IPS DF 4.7 (cell line): ENCODE results near the gene MAPT.
"Not testable (repeated sequence)": the region's sequence is repeated elsewhere in the genome, so short reads cannot be mapped to it uniquely, and the experiment has no call there.

Experiments
- DNase-seq: peaks from one replicate; pipeline ENCODE4 v3.0.0-alpha.2; 2013; ENCODE audit warnings: low spot score; ENCODE audit errors: extremely low read depth

The MAPT gene

DNA sequence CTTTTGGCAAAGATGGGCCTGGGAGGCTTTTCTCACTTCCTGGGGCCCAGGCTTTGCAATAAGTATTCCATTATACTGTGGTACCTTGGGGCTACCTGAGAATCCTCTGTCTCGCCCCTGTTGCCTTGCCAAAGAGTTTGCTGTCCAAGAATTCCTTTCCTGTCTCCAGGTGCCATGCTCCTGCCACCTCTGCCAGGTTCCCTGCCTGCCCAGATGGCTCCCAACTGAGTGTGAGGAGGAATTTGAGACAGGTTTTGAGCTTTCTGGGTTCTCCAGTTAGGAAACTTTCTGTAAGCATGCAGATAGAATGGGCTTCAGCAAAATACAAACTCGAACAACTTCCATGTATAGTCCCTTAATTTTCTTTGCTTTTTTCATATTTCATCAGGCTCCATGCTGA, 5.8 kb downstream of the MAPT start:
- DNase-seq = no peak

DNA sequence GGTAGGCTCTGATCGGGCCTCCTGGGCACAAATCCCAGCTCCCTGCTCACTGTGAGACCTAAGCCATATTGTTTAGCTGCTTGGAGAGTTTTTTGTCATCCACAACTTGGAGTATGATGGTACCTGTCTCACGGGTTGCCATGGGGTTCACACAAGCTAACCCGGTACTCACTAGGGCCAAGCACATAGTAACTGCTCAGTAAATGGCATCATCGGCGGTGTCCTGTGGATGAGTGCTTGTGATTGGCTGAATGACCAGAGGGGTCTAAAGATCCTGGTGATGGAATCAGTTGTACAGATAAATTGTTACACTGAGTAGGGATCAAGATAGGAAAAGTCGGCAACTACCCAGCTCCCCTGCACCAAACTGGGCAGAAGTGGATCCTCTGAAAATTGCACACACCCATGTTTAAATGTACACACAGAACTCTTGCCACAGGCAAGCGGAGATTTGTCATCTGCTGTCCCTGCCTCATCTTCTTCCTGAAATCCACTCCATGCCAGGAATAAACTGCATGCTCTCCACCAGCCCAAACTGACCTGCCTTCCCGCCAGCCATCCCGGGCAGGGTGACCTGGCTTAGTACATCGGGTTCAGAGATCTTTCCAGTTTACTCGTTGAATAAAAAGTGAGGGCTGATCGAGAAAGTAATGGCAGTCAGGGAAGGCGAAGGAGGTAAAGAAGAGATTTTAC, 6.5 kb downstream of the MAPT start:
- no peak for DNase-seq

DNA sequence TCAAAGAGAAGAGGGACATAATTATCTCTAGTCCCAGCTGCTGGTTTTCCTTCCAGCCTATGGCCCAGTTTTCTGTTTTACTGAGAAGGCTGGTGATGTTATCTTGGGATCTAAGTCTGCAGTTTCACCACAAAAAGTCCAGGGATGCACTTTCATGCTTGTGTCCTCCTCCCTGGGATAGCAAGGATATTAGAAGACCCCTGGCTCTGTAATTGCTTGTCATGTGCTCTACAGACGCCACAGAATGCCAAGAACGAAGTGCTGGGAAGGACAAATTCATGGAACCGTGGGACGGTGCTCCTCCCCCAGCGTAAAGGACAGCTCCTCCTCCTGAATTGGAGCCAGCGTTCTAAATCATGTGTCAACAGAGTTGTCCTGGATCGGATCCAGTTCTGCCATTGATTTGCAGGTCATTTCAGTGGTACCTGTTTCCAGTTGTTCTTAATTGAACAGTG, 8.6 kb downstream of the MAPT start:
- no peak for DNase-seq

DNA sequence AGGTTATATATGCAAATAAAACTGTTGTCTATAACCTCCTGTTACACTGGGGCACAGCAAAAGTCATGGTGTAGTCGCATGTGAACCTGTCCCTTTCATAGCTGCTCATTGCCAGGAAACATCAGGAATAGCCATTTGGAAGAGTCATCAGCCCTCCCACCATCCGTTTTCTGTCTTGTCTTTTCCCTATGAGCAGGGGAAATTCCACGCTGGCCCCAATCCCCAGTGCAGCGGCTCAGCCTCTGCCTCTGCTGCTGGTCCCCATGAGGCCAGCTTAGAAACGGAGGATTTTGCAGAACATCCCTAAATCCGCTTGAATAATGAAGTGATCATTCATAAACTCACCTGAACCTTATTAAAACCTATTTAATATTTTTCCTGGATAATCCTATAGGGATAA, 10.5 kb downstream of the MAPT start:
- DNase-seq = no peak

DNA sequence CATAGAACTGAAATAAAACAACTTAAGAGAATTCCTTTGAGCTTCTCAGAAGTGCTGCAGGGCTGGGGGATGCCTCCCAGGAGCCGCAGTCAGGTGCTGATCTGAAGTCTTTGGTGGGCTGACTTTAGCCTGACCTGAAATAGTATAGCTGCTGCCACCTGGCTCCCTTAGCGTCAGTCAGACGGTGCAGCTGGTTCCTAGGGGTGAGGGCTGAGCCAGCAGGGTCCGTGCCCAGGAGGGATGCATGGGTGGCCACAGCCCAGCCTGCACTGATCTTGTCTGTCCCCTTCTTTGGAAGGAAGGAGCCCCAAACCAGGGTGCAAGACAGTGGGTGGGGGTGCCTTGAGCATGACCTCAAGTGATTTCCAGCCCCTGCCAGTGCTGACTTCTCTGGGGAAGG, 11.5 kb downstream of the MAPT start:
- no peak for DNase-seq

DNA sequence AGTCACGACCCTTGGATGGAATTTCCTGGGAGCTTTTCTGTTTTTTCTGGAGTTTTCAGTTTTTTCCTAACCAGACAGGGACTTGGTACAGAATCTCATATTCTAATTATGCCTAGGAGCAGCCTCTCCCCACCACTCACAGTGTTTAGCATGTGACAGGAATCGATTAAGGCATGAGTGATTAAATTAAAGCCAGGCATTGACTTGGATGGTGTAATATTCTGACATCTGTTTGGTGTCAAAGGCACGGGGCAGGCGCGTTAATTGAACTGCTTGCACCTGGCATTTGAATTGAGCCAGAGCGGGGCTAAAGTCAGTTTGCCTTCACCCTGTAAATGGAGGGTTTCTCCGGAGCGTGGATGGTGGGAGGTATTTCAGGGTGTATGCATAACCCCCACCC, 11.9 kb downstream of the MAPT start:
- DNase-seq = no peak

DNA sequence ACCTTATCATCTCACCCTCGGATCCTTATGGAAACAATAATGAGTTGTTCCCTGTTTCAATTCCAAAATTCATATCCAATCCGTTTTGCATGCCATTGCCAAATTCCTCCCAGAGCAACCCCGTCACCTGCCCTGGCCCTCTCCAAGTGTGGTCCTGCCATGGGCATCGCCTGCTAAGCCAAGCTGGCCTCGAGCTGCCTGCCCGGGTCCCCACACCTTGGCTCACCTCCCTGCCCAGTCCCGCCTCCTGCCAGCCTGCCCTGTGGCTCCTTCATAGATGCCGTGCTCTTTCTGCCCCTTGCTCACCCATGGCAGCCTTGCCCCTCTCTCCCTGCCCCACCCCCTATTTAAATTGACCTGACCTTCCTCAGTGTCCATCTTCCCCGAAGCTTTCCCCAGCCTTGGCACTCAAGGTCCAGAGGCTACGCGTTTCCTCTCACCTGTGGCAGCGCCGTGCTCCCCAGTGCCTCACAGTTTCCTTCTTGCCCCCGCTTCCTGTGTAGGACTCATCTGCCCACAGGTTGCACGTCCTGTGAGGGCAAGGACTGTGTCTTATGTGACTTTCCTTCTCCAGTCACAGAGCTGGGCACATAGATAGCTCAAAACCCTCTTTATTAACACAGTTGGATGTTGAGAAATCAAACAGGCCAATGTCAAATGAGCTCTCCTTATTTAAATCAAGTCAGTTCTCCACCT, 12.7 kb downstream of the MAPT start:
- no peak for DNase-seq

DNA sequence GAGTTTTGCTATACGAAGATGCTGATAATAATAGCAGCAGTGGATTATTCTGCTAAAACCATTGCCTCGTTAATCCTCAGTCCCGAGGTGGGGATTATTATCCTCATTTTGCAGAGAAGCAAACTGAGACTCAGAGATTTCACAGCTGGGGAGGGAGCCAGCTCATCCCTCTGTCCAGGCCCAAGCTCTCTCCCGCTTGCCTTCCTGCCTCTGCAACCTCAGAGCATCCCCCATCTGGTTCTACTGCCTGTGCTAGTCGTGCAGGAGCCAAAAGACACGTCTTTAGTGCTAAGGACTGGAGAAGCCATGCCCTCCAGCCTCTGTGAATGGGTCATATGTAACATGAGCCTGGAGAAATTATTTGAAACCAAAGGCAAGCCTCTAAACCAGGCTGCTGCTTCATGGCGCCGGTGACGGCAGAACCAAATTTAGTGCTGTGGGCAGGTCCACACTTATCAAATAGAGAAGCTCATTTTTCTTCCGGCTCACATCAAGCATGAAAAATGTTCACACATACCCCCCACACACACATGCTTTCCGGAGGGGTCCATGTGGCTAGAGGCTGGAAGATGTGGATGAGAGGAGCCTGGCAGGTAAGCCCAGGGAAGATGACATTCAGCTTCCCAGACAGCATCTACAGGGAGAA, 13.5 kb downstream of the MAPT start:
- DNase-seq = no peak

DNA sequence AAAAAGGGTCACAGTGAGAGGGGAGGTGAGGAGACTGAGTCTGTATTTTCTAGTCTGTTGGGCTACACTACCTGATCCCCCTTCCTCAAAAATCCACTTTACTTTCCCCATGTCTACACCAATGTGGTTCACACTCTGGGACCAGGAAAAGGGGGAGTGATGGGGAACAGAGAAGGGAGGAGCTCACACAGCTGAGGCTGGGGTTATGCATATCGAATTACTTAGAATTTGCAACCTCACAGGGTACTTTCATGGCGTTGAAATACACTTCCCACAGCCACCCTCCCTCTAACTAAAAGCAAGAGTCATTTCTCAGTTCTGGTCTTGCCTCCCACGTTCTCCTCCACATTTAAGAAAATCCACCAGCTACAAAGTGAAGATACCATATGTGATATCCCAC, 14.1 kb downstream of the MAPT start:
- no peak for DNase-seq

DNA sequence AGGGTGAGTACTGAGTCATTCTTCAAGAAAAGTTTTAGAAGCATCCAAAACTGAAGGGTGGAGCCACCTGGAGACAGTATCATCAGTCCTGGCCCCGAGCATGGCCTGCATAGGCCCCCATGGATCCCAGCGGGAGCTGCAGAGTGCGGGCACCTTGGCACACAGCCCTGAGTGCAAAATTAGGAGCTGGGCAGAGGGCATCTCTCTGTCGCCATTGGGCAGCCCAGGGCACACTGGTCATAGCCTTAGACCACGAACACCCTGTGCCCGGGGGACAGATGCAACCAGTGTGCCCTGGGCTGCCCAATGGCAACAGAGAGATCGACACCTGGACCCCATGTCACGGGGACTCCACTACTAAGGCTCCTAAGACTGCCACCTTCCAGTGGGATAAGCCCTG, 14.6 kb downstream of the MAPT start:
- no peak for DNase-seq

DNA sequence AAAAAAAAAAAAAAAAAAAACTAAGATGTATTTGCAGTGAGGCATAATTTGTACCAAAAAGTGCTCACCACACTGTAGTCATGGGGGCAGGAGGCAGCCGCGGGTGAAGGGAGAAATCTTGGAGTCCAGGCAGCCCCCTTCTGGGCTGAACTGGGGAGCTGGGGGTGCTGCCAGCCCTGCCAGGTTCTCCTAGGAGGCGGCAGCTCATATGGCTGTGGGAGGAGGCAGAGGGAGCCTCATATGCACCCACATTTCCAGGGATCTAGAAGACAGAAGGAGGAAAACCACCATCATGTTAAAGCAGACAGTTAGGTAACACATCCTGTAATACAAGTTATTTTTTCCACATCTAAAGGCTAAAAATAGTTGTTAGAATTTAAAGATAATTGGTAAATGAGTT, 16.3 kb downstream of the MAPT start:
- DNase-seq = no peak

DNA sequence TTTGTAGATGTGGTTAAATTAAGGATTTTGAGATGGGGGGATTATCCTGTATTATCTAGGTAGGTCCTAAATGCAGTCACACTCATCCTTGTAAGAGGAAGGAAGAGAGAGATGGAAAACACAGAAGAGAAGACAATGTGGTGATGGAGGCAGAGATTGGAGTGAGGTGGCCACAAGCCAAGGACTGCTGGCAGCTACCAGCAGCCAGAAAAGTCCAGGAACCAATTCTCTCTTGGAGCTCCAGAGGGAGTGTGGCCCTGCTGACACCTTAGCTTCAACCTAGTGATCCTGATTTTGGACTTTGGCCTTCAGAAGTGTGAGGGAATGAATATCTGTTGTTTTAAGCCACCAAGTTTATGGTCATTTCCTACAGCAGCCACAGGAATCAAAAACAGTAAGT, 18.0 kb downstream of the MAPT start:
- DNase-seq = no peak

DNA sequence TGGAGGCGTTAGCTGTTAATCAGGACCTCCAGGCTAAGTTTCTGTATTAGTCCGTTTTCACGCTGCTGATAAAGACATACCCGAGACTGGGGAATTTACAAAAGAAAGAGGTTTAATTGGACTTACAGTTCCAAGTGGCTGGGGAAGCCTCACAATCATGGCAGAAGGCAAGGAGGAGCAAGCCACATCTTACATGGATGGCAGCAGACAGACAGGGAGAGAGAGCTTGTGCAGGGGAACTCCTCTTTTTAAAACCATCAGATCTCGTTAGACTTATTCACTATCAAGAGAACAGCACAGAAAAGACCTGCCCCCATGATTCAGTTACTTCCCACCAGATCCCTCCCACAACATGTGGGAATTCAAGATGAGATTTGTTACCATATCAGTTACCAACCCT, 18.7 kb downstream of the MAPT start:
- not testable (repeated sequence) for DNase-seq

DNA sequence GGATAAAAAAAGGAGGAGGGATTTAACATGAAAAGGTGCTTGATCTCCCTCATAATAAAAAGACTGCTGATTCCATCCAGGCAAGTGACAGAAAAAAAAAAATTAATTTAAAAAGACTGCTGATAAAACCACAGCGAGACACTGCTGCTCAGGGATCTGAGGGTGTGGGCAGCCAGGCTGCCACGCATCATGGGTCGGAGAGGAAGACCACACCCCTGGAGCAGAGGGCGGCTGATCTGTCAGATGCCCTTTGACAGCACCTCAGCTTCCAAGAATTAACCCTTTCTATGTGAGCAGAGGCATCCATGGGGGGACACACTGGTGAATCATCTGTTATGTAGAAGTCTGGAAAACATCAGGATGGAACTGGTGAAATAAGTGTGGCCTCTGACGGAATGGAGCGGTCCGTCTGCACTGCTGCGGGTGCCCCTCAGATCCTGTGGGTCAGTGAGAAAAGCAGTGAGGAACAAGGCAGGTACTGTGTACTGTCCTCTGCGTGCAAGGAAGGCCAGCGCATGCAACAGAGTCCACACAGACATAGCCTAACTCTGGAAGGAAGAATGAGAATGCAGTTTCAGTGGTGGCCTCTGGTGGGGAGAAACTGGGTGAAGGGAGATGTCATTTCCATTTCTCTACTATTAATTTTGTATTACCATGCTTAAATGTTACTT, 19.8 kb downstream of the MAPT start:
- no peak for DNase-seq

DNA sequence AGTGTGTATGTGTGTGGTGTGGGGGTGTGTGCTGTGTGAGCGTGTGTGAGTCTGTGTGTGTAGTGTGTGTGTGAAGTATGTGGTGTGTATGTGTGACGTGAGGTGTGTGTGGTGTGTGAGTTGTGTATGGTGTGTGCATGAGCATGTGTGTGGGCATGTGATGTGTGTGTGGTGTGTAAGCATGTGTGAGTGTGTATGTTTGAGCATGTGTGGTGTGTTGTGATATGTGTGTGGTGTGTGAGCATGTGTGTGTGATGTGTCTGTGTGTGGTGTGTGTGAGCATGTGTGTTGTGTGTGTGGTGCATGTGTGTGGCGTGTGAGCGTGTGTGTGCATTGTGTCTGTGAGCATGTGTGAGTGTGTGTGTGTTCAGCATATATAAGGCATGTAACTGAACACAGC, 20.9 kb downstream of the MAPT start:
- DNase-seq = no peak

DNA sequence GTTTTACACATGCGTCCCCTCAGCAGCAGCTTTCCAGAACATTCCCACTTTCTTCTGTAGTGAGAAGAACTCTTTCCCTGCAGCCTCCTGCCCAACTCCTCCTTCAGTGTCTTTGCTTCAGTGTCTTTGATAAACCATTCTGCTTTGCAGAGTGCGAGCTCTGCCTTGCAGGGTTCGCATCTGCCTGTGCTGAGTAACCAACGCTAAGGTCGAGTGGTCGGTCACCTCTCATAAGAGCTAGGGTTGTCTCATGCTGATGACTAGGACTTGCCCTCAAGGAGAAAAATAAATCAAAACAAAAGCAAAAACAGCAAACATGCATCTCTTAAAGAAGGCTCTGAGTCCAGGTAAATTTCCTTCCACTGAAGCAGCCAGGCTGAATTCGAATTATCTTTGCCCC, 22.7 kb downstream of the MAPT start:
- no peak for DNase-seq

DNA sequence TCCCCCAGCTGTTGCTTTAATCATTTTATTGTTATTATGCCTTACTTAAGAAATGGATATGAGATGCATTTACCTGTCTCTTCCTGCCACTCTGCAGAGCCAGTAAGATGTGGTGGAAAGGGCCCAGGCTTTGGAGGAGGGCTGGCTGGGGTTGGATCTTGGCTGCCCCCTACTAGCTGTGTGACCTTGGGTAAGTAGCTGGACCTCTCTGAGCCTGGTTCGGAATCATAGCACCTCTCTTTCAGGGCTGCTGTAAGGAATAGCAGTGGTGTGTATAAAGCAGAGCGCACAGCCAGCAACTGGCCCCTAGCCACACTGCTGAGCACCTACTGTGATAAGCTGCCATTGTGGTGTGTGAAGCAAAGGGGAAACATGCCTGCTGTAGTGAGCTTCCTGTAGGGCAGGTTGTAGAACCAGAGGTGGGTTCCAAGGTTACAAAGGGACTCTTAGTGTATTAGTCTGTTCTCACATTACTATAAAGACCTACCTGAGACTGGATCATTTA, 23.9 kb downstream of the MAPT start:
- DNase-seq = no peak

DNA sequence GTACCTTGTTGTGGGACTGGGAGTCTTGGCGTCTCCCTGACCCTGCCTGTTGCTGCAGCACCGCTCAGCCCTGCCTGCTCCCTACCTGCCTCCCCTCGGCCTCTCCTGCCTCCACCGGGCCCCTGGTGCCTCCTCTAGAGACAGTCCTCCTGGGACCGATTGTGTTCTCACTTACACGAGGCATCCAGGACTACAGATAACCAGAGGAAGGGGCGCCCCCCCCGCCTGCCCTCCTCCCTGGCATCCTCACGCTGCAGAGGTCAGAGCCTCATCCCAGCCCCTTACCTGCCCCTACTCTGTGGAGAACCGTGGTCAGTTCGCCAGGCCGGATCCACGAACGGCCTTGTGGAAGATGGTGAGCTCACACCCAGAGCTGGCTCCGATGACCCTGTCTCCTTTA, 24.8 kb downstream of the MAPT start:
- DNase-seq = no peak

DNA sequence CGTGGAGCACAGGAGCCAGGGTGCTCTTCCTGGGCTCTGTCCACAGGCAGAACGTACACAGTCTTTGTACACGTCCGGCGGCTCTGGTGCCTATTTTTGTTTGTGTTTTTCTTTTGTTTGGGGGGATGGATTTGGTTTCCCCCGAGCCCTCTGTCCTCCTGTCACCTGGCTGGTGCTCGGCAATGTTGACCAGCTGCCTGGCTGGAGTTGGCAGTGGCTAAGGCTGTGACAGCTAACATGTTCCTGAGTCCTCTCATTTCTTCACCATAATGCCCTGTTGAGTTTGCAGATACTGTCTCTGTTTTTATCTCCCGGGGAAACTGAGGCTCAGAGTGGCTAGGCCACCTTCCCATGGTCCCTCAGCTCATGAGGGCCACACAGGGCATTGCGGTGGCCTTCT, 25.7 kb downstream of the MAPT start:
- DNase-seq = no peak

DNA sequence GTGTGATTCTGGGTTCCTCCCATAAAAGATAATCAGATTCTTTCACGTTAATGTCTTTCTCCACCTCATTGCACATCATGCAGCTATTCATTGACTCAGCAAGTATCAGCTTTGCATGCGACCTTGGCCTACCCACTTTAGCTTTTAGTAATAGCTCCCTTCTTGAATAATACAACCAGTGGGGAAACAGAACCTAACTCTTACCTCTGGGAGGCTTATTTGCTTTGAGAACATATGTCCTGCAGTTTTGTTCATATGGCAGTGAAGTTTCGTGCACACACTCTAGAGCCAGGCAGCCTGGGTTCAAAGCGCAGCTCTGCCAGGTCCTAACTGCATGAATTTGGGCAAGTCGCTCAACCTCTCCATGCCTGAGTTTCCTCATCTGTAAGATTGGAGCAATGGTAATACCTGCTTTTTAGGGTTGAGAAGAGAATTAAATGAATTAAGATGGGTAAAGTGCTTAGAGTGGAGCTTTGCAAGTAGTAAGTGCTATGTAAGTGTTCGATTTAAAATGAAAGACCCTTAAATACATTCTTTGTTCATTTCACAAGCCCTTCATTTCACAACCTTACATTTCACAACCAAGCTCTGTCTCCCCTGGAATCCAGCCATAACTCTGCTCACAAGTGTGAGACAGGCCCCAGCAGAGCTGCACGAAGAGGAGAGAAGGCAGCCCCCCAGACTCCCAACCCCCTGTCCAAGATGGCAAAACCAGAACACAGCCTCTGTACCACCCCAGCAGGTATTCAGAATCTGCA, 29.3 kb downstream of the MAPT start:
- DNase-seq = no peak

DNA sequence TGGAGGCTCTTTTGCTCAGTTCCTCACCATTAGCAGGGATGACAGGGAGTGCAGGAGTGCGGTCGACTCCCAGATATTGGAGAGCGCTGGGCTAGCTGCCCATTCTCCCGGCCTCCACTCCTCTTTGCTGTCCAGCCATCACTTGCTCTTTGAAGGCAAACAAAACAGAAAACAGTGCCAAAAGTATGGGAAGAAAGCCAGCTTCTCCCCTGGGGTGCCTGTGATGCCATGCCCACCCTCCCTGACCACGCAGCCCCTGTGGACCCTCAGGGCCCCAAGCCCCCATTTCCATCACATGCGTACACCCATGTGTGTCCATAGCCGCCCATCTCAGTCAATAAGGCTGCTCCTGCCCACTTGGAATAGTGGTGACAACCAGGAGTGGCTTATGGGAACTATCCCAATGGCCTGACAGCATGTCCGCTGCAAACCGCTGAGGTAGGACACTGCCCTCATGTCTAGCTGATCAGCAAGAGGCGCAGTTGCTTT, 30.0 kb downstream of the MAPT start:
- no peak for DNase-seq
